ENCODE results near the gene LRCH3.
"Not testable (repeated sequence)": the region's sequence is repeated elsewhere in the genome, so short reads cannot be mapped to it uniquely, and the experiment has no call there.

Gene LRCH3

DNA sequence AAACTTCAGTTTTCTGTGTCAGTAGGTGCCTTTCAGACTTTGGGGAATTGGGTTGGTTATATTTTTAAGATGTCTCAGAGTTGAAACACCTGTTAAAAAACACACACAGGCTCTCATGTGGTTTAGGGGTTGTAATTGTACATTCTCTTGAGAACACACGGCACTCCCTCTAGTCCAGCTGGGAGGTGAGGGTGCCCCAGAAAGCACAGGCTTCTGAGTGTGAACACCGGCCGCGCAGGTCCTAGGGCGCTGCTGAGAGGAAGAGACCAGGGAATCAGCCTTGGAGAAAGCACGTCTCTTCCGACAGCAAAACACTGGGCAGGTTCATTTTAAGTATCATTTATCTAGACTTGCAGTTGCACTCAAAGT is 90.9 kb downstream of the LRCH3 start:
- POLR2A ChIA-PET = interaction anchor here (0.7 kb wide), 1 partner anchor 18 kb away, joined by 3 read pairs; no protein-coding TSS in a partner anchor
- CTCF ChIA-PET = interaction anchor here (1.2 kb wide), 1 partner anchor 23 kb away, joined by 3 read pairs; no protein-coding TSS in a partner anchor
- WGBS (ENCODE audit: insufficient coverage) = 100% methylated on average over 6 of the region's 7 CpGs
- H3K27ac ChIP-seq (ENCODE audit: insufficient read depth in 1 of 2, low read depth in 1 of 2, low read length in 2 of 2, poor library complexity in 1 of 2, severe bottlenecking in 2 of 2) = peak overlapping the region in 1 of 2 experiments; percentile 10
- DNase-seq = no peak
- no peak overlapping the region for H3K4me3 ChIP-seq (ENCODE audit: control insufficient read depth in 1 of 7, extremely low read depth in 1 of 7, insufficient read depth in 4 of 7, low read depth in 2 of 7, low read length in 6 of 7)
- H3K27me3 ChIP-seq (replicated peaks in 2 of 5; ENCODE audit: control insufficient read depth in 4 of 5, insufficient read depth in 5 of 5, low read length in 4 of 5) = no peaks in the 10 kb centered on the region
- peaks cover 5 to 24% (median 15%) of the 10 kb centered on the region in 4 experiments for H3K4me1 ChIP-seq (ENCODE audit: control extremely low read depth in 1 of 4, control insufficient read depth in 4 of 4, insufficient read depth in 4 of 4, low read length in 3 of 4)
- H3K36me3 ChIP-seq (ENCODE audit: control insufficient read depth in 4 of 4, insufficient read depth in 4 of 4, low read length in 3 of 4) = peaks cover 7 to 22% (median 13%) of the 10 kb centered on the region in 4 experiments
- no peaks in the 10 kb centered on the region for H3K9me3 ChIP-seq (ENCODE audit: control extremely low read depth in 1 of 5, control insufficient read depth in 4 of 5, insufficient read depth in 2 of 5, low read depth in 1 of 5, low read length in 4 of 5)

GRCh38 chr3:197882586-197882985 is 91.5 kb downstream of the LRCH3 start:
- Histone ChIP-seq H3K4me3 (ENCODE audit: control insufficient read depth in 1 of 7, extremely low read depth in 1 of 7, insufficient read depth in 4 of 7, low read depth in 2 of 7, low read length in 6 of 7) (no peak overlapping the region), H3K36me3 (ENCODE audit: control insufficient read depth in 4 of 4, insufficient read depth in 4 of 4, low read length in 3 of 4) (peaks cover 7 to 22% (median 13%) of the 10 kb centered on the region in 4 experiments), H3K9me3 (ENCODE audit: control extremely low read depth in 1 of 5, control insufficient read depth in 4 of 5, insufficient read depth in 2 of 5, low read depth in 1 of 5, low read length in 4 of 5) (no peaks in the 10 kb centered on the region), H3K27ac (ENCODE audit: insufficient read depth in 1 of 2, low read depth in 1 of 2, low read length in 2 of 2, poor library complexity in 1 of 2, severe bottlenecking in 2 of 2) (peak overlapping the region in 1 of 2 experiments; percentile 10), H3K4me1 (ENCODE audit: control extremely low read depth in 1 of 4, control insufficient read depth in 4 of 4, insufficient read depth in 4 of 4, low read length in 3 of 4) (peaks cover 5 to 21% (median 15%) of the 10 kb centered on the region in 4 experiments), H3K27me3 (replicated peaks in 2 of 5; ENCODE audit: control insufficient read depth in 4 of 5, insufficient read depth in 5 of 5, low read length in 4 of 5) (no peaks in the 10 kb centered on the region)
- WGBS (ENCODE audit: insufficient coverage) = 43% methylated on average over 2 of the region's 2 CpGs
- CTCF ChIA-PET = interaction anchor here (0.9 kb wide), 1 partner anchor 9 kb away, joined by 3 read pairs; no protein-coding TSS in a partner anchor
- POLR2A ChIA-PET = interaction anchor here (1.0 kb wide), 1 partner anchor 35 kb away, joined by 3 read pairs; no protein-coding TSS in a partner anchor
- peak in 1 of 3 donors; percentile 13 for DNase-seq

- 96% methylated on average over 4 of the region's 5 CpGs for WGBS (ENCODE audit: insufficient coverage)
- DNase-seq = no peak
- ChIA-PET CTCF (no interaction called here), POLR2A (no interaction called here)
- no peaks in the 10 kb centered on the region for H3K27me3 ChIP-seq (replicated peaks in 2 of 5; ENCODE audit: control insufficient read depth in 4 of 5, insufficient read depth in 5 of 5, low read length in 4 of 5)
- H3K27ac ChIP-seq (ENCODE audit: insufficient read depth in 1 of 2, low read depth in 1 of 2, low read length in 2 of 2, poor library complexity in 1 of 2, severe bottlenecking in 2 of 2) = no peak overlapping the region
- H3K36me3 ChIP-seq (ENCODE audit: control insufficient read depth in 4 of 4, insufficient read depth in 4 of 4, low read length in 3 of 4) = peaks cover 7 to 22% (median 13%) of the 10 kb centered on the region in 4 experiments
- peaks cover 1 to 12% (median 8%) of the 10 kb centered on the region in 4 experiments for H3K4me1 ChIP-seq (ENCODE audit: control extremely low read depth in 1 of 4, control insufficient read depth in 4 of 4, insufficient read depth in 4 of 4, low read length in 3 of 4)
- H3K9me3 ChIP-seq (ENCODE audit: control extremely low read depth in 1 of 5, control insufficient read depth in 4 of 5, insufficient read depth in 2 of 5, low read depth in 1 of 5, low read length in 4 of 5) = no peaks in the 10 kb centered on the region
- H3K4me3 ChIP-seq (ENCODE audit: control insufficient read depth in 1 of 7, extremely low read depth in 1 of 7, insufficient read depth in 4 of 7, low read depth in 2 of 7, low read length in 6 of 7) = no peak overlapping the region
Observed at GRCh38 chr3:197883541-197883940, 92.5 kb downstream of the LRCH3 start.

GRCh38 chr3:197884330-197884729 is 93.3 kb downstream of the LRCH3 start:
- Histone ChIP-seq H3K4me1 (ENCODE audit: control extremely low read depth in 1 of 4, control insufficient read depth in 4 of 4, insufficient read depth in 4 of 4, low read length in 3 of 4) (peaks cover 0 to 11% (median 6%) of the 10 kb centered on the region in 4 experiments), H3K36me3 (ENCODE audit: control insufficient read depth in 4 of 4, insufficient read depth in 4 of 4, low read length in 3 of 4) (peaks cover 7 to 22% (median 13%) of the 10 kb centered on the region in 4 experiments)
- CTCF ChIA-PET; DNase-seq; H3K27me3 ChIP-seq (replicated peaks in 2 of 5; ENCODE audit: control insufficient read depth in 4 of 5, insufficient read depth in 5 of 5, low read length in 4 of 5); POLR2A ChIA-PET; H3K4me3 ChIP-seq (ENCODE audit: control insufficient read depth in 1 of 7, extremely low read depth in 1 of 7, insufficient read depth in 4 of 7, low read depth in 2 of 7, low read length in 6 of 7); H3K9me3 ChIP-seq (ENCODE audit: control extremely low read depth in 1 of 5, control insufficient read depth in 4 of 5, insufficient read depth in 2 of 5, low read depth in 1 of 5, low read length in 4 of 5); H3K27ac ChIP-seq (ENCODE audit: insufficient read depth in 1 of 2, low read depth in 1 of 2, low read length in 2 of 2, poor library complexity in 1 of 2, severe bottlenecking in 2 of 2): not testable (repeated sequence)
- 97% methylated on average over 10 of the region's 17 CpGs for WGBS (ENCODE audit: insufficient coverage)

DNA sequence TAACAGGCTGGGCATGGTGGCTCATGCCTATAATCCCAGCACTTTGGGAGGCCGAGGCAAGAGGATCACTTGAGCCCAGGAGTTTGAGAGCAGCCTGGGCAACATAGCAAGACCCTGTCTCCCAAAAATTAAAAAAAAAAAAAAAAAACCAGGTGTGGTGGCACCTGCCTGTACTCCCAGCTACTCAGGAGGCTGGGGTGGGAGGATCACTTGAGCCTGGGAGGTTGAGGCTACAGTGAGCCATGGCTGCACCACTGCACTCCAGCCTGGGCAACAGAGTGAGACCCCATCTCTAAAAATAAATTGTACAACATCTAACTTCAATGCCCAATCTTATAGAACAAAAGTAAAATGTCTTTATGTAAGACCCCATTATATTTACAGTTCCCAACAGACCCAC is 95.0 kb downstream of the LRCH3 start:
- H3K9me3 ChIP-seq (ENCODE audit: control extremely low read depth in 1 of 5, control insufficient read depth in 4 of 5, insufficient read depth in 2 of 5, low read depth in 1 of 5, low read length in 4 of 5) = not testable (repeated sequence)

DNA sequence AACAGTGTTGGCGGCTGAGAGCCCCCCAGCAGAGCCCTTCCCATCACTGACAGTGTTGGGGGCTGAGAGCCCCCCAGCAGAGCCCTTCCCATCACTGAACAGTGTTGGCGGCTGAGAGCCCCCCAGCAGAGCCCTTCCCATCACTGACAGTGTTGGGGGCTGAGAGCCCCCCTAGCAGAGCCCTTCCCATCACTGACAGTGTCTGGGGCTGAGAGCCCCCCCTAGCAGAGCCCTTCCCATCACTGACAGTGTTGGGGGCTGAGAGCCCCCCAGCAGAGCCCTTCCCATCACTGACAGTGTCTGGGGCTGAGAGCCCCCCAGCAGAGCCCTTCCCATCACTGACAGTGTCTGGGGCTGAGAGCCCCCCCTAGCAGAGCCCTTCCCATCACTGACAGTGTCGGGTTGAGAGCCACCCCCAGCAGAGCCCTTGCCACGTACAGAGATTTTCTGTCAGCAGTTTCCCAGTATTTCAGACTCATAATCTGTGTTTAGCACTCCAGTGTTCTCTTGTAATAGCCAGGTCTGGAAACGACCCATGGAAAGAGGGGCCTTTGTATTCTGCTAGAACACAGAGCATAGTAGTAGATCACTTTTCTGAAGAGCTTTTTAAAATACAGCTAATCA is 96.5 kb downstream of the LRCH3 start:
- H3K4me3 ChIP-seq (ENCODE audit: control insufficient read depth in 1 of 7, extremely low read depth in 1 of 7, insufficient read depth in 4 of 7, low read depth in 2 of 7, low read length in 6 of 7); H3K9me3 ChIP-seq (ENCODE audit: control extremely low read depth in 1 of 5, control insufficient read depth in 4 of 5, insufficient read depth in 2 of 5, low read depth in 1 of 5, low read length in 4 of 5); H3K27ac ChIP-seq (ENCODE audit: insufficient read depth in 1 of 2, low read depth in 1 of 2, low read length in 2 of 2, poor library complexity in 1 of 2, severe bottlenecking in 2 of 2); CTCF ChIA-PET; POLR2A ChIA-PET; H3K27me3 ChIP-seq (replicated peaks in 2 of 5; ENCODE audit: control insufficient read depth in 4 of 5, insufficient read depth in 5 of 5, low read length in 4 of 5); DNase-seq; H3K4me1 ChIP-seq (ENCODE audit: control extremely low read depth in 1 of 4, control insufficient read depth in 4 of 4, insufficient read depth in 4 of 4, low read length in 3 of 4): not testable (repeated sequence)
- H3K36me3 ChIP-seq (ENCODE audit: control insufficient read depth in 4 of 4, insufficient read depth in 4 of 4, low read length in 3 of 4) = peaks cover 5 to 17% (median 10%) of the 10 kb centered on the region in 4 experiments
- WGBS (ENCODE audit: insufficient coverage) = 96% methylated on average over 5 of the region's 5 CpGs

More for the DNA sequence above, 95.0 kb downstream of the LRCH3 start:
- H3K27ac ChIP-seq (ENCODE audit: insufficient read depth in 1 of 2, low read depth in 1 of 2, low read length in 2 of 2, poor library complexity in 1 of 2, severe bottlenecking in 2 of 2); H3K4me3 ChIP-seq (ENCODE audit: control insufficient read depth in 1 of 7, extremely low read depth in 1 of 7, insufficient read depth in 4 of 7, low read depth in 2 of 7, low read length in 6 of 7); H3K27me3 ChIP-seq (replicated peaks in 2 of 5; ENCODE audit: control insufficient read depth in 4 of 5, insufficient read depth in 5 of 5, low read length in 4 of 5); POLR2A ChIA-PET; DNase-seq; CTCF ChIA-PET: not testable (repeated sequence)
- WGBS (ENCODE audit: insufficient coverage) = 100% methylated on average over 1 of the region's 1 CpG
- Histone ChIP-seq H3K36me3 (ENCODE audit: control insufficient read depth in 4 of 4, insufficient read depth in 4 of 4, low read length in 3 of 4) (peaks cover 7 to 19% (median 13%) of the 10 kb centered on the region in 4 experiments), H3K4me1 (ENCODE audit: control extremely low read depth in 1 of 4, control insufficient read depth in 4 of 4, insufficient read depth in 4 of 4, low read length in 3 of 4) (peaks cover 0 to 11% (median 6%) of the 10 kb centered on the region in 4 experiments)

DNA sequence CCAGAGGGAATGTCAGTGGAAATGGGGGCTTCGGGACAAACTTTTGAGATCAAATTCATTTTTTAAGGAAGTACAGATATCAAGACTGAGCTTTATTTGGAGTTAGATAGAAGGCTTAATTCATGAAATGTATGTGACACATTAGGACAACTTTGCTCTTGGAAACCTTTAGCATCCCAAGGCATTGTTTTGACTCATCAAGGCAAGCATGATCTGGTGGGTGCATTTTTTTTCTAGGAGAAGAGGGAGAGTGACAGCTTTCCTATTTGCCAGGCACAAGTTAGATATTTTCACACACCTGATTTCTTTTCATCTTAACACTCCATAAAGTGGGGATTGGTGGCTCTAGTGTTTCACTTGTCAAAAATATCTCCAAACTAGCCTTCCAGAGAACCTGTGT is 97.5 kb downstream of the LRCH3 start:
- ChIA-PET POLR2A (no interaction called here), CTCF (interaction anchor here (1.6 kb wide), 1 partner anchor 12 kb away, joined by 4 read pairs; no protein-coding TSS in a partner anchor)
- H3K4me3 ChIP-seq (ENCODE audit: control insufficient read depth in 1 of 7, extremely low read depth in 1 of 7, insufficient read depth in 4 of 7, low read depth in 2 of 7, low read length in 6 of 7) = no peak overlapping the region
- no peaks in the 10 kb centered on the region for H3K9me3 ChIP-seq (ENCODE audit: control extremely low read depth in 1 of 5, control insufficient read depth in 4 of 5, insufficient read depth in 2 of 5, low read depth in 1 of 5, low read length in 4 of 5)
- H3K27ac ChIP-seq (ENCODE audit: insufficient read depth in 1 of 2, low read depth in 1 of 2, low read length in 2 of 2, poor library complexity in 1 of 2, severe bottlenecking in 2 of 2) = no peak overlapping the region
- 100% methylated on average over 1 of the region's 1 CpG for WGBS (ENCODE audit: insufficient coverage)
- no peaks in the 10 kb centered on the region for H3K27me3 ChIP-seq (replicated peaks in 2 of 5; ENCODE audit: control insufficient read depth in 4 of 5, insufficient read depth in 5 of 5, low read length in 4 of 5)
- H3K4me1 ChIP-seq (ENCODE audit: control extremely low read depth in 1 of 4, control insufficient read depth in 4 of 4, insufficient read depth in 4 of 4, low read length in 3 of 4) = no peaks in the 10 kb centered on the region
- no peak for DNase-seq
- peaks cover 5 to 16% (median 9%) of the 10 kb centered on the region in 4 experiments for H3K36me3 ChIP-seq (ENCODE audit: control insufficient read depth in 4 of 4, insufficient read depth in 4 of 4, low read length in 3 of 4)
